GM19463 (cell line): ENCODE measurements around the gene KIAA0232.
"Not testable (repeated sequence)": the region's sequence is repeated elsewhere in the genome, so short reads cannot be mapped to it uniquely, and the experiment has no call there.

Source experiments
- ATAC-seq: cut with Tn5 transposase; IDR thresholded peaks from one replicate; pipeline ENCODE4 v1.9.1; 2021; ENCODE audit warnings: mild to moderate bottlenecking, moderate library complexity; ENCODE audit not compliant: unreplicated experiment

KIAA0232 gene

DNA sequence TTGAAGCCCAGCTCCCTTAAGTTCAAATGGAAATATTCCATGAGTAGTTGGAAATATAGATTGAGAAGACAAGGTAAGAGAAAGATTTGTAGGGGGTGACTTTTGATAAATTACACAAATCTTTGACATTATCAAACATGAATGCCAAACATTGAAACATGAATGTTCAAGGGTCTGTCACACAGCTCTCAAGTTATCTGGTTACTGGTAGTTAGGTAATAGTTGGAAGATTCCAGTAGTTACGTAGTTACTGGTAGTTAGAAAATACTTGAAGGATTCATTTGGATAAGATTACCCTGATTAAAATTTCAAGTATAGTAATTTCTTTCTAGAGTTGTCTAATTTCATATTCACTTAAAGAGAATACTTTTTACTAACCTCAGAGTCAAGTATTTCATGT is 20.7 kb downstream of the KIAA0232 start:
- no peak for ATAC-seq

DNA sequence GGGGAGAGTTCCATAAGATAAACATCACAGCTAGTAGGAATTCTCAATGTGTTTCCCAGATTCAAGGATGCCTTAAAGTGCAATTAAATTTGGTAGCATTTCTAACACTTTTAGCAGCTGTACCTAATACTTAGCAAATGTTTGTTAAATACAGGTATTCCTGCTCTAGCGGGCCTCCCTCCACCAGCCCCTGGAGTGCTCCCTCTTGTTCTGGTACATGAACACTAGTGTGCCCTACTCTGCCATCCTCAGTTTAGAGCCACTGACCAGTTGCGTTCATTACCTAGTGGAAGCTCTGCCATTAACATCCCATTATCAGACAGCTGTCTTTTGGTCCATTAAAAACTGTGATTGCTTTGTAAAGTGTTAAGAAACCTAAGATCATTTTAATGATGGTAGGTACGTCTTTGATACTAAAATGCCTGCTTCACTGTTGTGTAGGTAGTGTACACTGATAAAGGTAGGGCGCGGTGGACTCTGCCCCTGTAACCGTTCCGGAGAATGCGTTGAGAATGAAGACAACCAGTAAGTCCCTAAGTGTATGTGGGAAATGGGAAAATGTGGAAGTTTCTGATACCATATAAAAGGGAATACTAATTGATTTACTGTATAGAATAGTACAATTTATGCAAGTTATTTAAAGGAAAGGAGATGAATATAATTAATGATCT is 21.7 kb downstream of the KIAA0232 start:
- no peak for ATAC-seq

DNA sequence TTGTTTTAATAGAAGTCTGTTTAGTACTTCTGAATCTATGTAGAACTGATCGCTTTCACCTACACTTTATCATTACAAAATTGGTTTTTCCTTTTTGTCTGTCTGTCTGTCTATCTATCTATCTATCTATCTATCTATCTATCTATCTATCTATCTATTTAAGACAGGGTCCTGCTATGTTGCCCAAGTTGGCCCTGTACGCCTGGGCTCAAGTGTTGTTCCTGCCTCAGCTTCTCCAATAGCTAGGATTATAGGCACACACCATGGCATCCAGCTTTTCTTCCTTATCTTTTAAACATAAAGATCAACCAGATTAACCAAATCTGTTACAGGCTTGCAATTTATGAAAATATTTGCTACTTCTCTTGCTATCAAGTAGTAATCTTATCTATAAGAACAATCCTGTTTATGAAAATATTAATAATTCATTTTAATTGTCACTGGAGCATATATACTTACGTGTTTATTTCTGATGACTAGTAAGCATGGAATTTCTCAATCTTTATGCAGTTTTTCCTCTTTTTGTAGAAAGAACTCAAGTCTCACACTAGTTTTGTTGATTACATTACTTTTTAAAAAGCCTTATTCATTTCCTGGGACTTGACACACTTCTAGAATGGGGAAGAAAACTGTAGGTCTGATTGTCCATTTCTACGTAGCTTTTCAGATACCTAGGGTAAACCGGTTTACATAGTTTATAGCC is 24.5 kb downstream of the KIAA0232 start:
- ATAC-seq, result no peak

DNA sequence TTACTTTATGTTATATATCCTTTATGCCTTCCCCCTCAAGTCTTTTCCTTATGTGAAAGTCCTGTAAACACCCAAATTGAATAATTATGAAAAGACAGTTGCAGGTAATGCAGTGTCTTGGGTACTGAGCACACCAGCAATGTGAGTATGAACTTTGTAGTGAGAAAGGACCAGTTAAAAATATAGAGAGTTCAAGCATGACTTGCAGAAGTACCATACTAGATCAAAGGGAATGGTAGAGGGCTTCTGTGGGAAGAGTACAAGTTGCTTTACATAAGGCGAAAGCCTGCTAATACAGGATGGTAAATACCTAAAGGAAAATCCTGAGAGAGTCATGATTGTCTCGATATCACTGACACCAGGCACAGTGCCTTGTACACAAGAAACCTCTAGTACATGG is 25.7 kb downstream of the KIAA0232 start:
- no peak for ATAC-seq

DNA sequence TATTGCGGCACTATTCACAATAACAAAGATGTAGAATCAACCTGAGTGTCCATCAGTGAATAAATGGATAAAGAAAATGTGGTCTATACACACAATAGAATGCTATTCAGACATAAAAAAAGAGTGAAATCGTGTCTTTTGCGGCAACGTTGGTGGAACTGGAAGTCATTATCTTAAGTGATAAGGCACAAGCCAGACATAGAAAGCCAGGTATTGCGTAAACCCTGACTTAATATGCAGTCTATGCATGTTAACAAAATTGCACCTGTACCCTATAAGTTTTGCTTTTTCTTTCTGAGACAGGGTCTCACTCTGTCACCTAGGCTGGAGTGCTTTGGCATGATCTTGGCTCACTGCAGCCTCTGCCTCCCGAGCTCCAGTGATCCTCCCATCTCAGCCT is 28.6 kb downstream of the KIAA0232 start:
- no peak for ATAC-seq

DNA sequence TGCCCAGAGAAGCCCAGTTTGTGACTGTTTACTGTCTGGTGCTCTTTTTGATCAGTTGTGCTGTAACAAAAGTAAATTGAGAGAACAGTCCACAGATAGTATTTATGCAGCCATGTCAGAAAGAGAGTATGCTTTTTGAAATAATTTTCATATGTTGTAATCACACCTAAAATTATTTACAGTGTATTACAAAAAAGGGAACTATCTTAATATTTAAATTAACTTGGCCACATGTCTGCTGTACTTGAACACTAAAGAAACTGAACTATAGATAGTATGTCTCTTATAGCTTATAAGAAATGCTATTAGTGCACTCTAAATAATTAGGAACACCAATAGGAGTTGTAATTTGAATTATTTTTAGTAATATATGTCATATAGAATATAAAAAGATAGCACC is 30.2 kb downstream of the KIAA0232 start:
- no peak for ATAC-seq

DNA sequence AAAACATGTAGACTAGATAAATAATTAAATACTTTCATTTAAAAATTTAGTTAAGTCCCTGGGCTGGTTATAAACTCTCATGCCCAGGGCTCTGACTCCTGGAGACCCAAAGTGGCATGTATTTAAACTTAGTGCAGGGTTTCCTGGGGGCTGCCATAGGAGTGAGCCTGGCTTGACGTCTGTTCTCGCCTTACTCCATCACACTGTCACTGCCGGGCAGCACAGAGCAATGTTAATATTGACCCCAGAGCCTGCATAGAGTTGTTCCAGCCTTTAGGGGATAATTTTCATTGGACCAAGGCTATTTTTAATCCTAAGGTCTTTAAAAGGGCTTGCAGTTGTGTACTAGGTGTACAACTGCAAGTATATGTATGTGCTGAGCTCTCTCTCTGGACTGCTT is 31.2 kb downstream of the KIAA0232 start:
- ATAC-seq, result no peak

DNA sequence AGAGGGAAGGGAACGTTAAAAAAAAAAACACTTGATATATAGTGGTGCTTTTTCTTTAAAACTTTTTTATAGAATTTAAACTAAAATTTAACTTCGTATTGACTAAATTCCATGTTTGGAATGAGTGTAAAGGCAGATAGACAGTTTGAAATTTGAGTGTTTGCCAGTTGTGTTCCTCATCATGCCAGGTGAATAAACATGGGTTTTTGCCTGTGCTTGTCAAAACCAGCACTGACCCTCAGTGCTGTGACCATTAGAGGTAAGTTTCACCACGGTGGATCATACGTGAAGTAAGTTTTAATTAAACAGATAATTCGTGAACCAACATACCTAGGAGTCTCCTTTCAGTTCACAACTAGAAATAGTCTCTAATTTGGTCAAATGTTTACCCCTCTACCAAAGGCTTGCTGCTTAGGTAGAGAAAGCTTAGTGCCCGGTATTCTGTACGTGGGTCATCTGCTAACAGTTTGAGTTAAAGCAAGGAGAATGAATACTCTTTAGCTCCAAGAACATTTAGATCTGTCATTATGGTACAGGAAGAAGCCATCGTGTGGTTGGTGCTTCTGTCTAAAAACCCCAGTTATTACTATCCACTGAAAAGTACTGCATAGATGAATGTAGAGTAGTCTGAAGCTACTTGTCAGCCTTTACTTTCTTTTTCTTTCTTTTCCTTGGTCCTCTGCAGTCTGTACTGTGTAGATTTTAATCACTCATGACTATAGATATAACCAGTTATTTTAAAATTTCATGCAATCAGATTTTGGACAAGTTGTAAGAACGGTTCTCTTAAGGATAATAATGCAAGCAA is 32.7 kb downstream of the KIAA0232 start:
- no peak for ATAC-seq

DNA sequence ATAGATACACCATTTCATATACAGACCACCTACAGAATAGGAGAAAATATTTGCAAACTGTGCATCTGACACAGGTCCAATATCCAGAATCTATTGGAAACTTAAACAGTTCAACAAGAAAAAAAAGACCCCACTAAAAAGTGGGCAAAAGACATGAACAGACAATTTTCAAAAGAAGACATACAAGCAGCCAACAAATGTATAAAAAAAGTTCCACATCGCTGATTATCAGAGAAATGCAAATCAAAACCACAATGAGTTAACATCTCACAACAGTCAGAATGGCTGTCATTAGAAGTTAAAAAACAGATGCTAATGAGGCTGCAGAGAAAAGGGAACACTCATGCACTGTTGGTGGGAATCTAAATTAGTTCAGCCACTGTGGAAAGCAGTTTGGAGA is 36.8 kb downstream of the KIAA0232 start:
- ATAC-seq, result no peak

DNA sequence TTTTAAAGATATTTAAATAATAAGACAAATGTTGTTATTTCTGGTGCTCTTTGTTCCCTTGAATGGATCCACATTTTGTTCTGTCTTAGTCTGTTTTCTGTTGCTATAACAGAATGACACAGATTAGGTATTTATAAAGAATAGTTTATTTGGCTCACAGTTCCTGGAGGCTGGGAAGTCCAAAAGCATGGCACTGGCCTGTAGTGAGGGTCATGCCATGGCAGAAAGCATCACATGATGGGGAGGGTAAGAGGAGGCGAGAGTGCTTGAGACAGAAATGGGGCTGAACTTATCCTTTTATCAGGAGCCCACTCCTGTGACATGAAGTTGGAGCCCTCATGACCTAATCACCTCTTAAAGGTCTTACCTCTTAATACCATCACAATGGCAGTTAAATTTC is 38.2 kb downstream of the KIAA0232 start:
- ATAC-seq, result no peak

DNA sequence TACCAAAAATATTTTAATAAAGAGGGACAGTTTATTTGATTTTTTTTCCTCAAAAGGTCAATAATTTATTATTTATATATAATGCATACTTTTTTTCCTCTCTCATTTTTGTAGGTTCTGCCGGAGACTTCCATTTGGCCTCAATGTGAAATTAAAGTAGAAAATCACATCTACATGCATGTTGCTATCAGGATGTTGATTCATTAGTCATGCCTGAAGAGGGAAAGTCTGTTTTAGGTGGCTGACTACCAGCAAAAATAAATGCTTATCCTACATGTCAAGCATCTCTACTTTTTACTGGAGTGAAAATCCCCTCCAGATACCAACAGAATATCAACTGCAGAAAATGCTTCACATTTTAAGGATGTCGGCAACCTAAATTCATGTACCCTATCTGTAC is 41.5 kb downstream of the KIAA0232 start:
- no peak for ATAC-seq

DNA sequence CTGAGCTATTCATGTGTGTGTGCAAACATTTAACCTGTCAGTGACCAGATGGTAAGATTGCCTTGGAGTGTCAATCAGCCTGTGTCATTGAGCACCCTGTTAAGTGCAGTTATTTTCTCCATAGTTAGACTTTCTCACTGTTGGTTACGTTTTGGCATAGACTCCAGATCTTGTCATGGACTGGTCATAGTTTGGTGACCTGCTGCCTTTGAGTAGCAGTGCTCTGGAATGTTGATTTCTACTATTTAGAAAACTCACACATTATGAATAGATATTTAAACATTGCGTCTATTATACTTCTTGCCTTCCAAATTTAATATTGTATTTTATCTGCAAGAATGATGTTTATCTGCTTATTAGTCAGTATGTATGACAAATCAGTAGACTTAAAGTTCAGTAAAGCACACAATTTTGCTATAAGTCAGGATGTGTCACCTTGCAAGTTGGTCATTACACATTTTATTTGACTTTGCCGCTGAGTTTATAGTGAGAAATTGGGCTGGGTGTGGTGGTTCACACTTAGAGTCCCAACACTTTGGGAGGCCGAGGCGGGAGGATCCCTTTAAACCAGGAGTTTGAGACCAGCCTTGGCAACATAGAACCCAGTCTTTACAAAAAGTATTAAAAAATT is 42.4 kb downstream of the KIAA0232 start:
- ATAC-seq, result no peak

DNA sequence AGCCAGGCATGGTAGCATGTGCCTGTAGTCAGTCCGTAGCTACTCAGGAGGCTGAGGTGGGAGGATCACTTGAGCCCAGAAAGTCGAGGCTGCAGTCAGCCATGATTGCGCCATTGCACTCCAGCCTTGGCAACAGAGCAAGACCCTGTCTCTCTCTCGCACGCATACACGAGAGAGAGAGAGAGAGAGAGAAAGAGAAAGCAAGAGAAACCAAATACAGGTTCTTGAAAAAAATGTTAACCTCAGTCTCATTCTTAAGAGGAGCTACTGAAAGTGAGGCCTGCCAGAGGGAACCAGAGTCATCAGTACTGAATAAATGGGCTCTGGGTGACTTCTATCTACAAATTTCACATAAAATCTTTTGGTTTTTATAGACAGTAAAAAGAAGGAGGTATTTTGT is 42.9 kb downstream of the KIAA0232 start:
- no peak for ATAC-seq

DNA sequence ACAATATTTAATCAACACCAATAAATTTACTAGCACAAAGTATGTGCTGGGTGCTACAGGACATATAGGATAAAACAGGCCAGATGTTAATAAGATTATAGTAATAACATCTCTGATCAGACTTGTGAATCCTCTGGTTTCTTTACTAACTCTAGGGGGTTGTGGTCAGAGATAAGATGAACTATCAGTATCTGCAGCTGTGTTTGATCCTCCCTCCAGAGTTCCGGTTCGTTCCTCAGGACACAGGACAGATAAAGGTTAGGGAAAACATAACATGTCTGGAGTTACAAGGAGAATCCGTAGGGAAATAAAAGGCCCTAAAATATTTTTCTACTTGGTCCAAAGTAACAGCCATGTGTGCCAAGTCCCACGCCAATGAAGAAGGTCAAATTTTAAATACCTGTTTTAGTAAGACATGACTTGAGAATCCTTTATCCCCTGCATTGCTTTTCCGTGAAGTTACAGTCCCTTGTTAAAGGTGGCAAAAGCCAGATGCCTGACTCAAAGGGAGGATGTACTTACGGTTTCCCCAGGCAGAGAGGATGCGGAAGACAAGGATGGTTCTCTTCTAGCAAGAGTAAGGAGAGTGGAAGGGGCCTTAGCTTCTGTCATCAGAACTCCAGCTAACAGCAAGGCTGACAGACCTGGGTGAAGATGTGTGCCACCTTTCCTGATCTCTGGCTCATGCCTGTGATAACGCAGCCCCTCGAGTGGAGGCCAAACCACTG is 44.4 kb downstream of the KIAA0232 start:
- no peak for ATAC-seq

DNA sequence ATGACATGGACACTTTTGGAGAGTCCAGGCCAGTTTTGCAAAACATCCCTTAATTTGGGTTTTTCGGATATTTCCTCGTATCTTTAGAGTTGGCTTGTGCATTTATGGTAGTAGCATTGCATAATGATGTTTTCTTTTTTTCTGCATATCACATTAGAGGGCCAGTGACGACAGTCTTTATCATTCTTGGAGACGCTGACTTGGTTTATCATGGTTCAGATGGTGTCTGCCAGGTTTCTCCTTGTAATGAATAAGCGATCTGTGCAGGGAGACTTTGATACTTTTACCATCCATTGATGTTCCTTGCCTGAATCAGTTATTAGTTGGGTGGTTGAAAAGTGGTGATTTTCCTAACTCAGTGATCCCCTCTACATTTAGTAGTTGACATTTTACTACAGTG is 46.6 kb downstream of the KIAA0232 start:
- ATAC-seq, result no peak

DNA sequence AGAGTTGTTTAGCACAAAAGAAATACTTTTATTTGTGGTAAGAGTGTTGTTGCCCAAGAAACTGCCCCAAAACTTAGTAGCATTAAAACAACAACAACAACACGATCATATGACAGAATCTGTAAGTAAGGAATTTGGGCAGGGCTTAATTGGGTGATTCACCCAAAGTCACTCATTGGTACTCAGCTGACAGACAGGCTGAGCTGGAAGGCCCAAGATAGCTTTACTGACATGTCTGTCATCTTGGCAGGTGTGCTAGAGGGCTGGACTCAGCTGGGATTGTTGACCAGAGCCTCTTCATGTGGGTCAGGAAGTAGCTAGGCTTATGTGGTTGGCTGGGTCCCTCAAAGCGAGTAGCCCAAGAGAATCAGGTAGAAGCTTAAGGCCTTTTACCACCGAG is 52.3 kb downstream of the KIAA0232 start:
- ATAC-seq, result no peak

DNA sequence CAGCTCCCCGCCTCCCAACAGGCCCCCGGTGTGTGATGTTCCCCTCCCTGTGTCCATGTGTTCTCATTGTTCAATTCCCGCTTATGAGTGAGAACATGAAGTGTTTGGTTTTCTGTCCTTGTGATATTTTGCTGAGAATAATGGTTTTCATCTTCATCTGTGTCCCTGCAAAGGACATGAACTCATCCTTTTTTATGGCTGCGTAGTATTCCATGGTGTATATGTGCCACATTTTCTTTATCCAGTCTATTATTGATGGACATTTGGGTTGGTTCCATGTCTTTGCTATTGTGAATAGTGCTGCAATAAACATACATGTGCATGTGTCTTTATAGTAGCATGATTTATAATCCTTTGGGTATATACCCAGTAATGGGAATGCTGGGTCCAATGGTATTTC is 53.1 kb downstream of the KIAA0232 start:
- ATAC-seq, result not testable (repeated sequence)

DNA sequence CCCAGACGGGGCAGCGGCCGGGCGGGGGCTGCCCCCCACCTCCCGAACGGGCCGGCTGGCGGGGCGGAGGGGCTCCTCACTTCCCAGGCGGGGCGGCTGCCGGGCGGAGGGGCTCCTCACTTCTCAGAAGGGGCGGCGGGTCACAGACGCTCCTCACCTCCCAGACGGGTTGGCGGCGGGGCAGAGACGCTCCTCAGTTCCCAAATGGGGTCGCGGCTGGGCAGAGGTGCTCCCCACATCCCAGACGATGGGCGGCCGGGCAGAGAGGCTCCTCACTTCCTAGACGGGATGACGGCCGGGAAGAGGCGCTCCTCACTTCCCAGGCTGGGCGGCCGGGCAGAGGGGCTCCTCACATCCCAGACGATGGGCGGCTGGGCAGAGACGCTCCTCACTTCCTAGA is 54.6 kb downstream of the KIAA0232 start:
- not testable (repeated sequence) for ATAC-seq

DNA sequence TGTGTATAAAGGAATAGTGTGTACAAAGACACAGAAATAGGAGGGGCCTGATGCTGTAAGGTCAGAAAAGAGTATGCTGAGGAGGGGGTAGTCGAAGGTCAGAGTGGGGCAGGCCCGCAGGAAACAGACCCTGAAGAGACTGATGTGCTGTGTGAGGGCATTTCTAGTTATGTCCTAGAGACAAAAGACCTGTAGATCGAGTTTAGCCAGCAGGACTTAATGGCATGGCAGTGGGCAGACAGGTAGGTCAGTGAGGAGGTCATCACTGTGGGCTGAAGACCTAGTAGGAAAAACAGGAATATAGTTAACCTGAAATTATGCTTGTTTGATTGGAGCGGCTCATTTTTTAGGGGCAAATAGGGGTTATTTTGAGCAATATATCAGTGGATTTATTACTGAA is 57.1 kb downstream of the KIAA0232 start:
- ATAC-seq, result no peak

DNA sequence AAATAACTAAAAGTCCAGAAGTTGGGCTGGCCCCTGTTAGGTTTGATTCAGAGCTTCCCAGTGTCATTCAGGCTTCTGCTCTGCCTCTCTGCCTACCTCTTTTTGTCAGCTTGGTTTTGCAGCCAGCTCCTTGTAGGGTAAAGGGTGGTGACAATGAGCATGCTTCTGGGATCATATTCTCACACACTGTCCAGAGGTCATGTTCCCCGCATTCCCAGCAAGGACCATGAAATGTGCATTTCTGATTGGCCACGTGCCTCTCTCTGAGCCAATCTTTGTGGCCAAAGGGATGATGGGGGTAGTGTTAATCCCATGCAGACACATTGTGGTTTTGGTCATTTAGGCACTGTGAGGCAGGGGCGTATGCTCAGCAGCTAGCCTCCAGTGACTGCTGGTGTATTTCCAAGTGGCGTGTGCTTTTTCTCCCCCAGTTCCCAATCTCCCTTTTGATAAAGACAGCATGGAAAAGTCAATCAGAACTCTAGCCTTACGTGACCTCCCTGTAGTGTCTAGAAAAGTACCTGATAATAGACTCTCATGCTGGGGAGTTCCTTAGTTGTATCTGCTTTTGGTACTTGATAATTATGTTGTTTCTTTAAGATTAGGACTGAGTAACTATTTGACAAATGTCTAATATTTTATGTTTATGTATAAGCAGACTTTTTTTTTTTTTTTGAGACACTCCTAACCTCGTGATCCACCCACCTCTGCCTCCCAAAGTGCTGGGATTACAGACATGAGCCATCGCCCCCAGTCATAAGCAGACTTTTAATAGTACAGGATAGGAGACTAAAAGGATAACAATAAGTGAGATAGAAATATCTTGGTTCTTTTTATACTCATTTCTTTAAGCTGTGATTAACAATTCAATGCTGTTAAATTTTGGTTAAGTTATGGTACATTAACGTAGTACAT is 57.8 kb downstream of the KIAA0232 start:
- no peak for ATAC-seq
